ENCODE data around the gene RNF4.
A peak's percentile ranks its signal among the peaks of the same experiment; 100 is the strongest.
"Not testable (repeated sequence)": the region's sequence is repeated elsewhere in the genome, so short reads cannot be mapped to it uniquely, and the experiment has no call there.

The RNF4 gene

GRCh38 chr4:2494992-2495391 is 26.1 kb downstream of the RNF4 start:
- Mint-ChIP-seq H3K27ac (no peak overlapping the region), H3K4me3 (no peak overlapping the region), H3K4me1 (ENCODE audit: low read depth in 2 of 2) (peaks cover 15 to 32% of the 10 kb centered on the region in 2 donors), H3K36me3 (ENCODE audit: insufficient read depth) (peaks cover 97% of the 10 kb centered on the region), H3K9me3 (no peaks in the 10 kb centered on the region), H3K27me3 (no peaks in the 10 kb centered on the region)
- ATAC-seq (replicated peaks) (no peak), DNase-seq (no peak)

- ATAC-seq (replicated peaks): no peak
- no peak for DNase-seq
- peak overlapping the region; percentile 18 to 80 for H3K27ac Mint-ChIP-seq
- no peaks in the 10 kb centered on the region for H3K9me3 Mint-ChIP-seq
- no peaks in the 10 kb centered on the region for H3K27me3 Mint-ChIP-seq
- peaks cover 96% of the 10 kb centered on the region for H3K36me3 Mint-ChIP-seq (ENCODE audit: insufficient read depth)
- peaks cover 18 to 32% of the 10 kb centered on the region in 2 donors for H3K4me1 Mint-ChIP-seq (ENCODE audit: low read depth in 2 of 2)
- H3K4me3 Mint-ChIP-seq: no peak overlapping the region
Measured at GRCh38 chr4:2497324-2497723, 28.4 kb downstream of the RNF4 start.

GRCh38 chr4:2497931-2498330 is 29.0 kb downstream of the RNF4 start:
- ATAC-seq (replicated peaks): peak; percentile 51
- no peaks in the 10 kb centered on the region for H3K27me3 Mint-ChIP-seq
- peak overlapping the region in 1 of 2 donors; percentile 18 for H3K27ac Mint-ChIP-seq
- no peaks in the 10 kb centered on the region for H3K9me3 Mint-ChIP-seq
- DNase-seq: no peak
- H3K4me1 Mint-ChIP-seq (ENCODE audit: low read depth in 2 of 2): peaks cover 14 to 26% of the 10 kb centered on the region in 2 donors
- peaks cover 96% of the 10 kb centered on the region for H3K36me3 Mint-ChIP-seq (ENCODE audit: insufficient read depth)
- no peak overlapping the region for H3K4me3 Mint-ChIP-seq

GRCh38 chr4:2500547-2500946 is 31.6 kb downstream of the RNF4 start:
- Mint-ChIP-seq H3K4me3 (no peak overlapping the region), H3K27ac (peak overlapping the region in 1 of 2 donors; percentile 49), H3K36me3 (ENCODE audit: insufficient read depth) (peaks cover 95% of the 10 kb centered on the region), H3K9me3 (no peaks in the 10 kb centered on the region), H3K27me3 (no peaks in the 10 kb centered on the region), H3K4me1 (ENCODE audit: low read depth in 2 of 2) (peaks cover 14 to 25% of the 10 kb centered on the region in 2 donors)
- no peak for DNase-seq
- no peak for ATAC-seq (replicated peaks)

GRCh38 chr4:2501034-2501594 is 32.2 kb downstream of the RNF4 start:
- DNase-seq (no peak), ATAC-seq (replicated peaks) (no peak)
- Mint-ChIP-seq H3K4me1 (ENCODE audit: low read depth in 2 of 2) (peaks cover 14 to 25% of the 10 kb centered on the region in 2 donors), H3K9me3 (no peaks in the 10 kb centered on the region), H3K27ac (peak overlapping the region; percentile 52 to 53), H3K36me3 (ENCODE audit: insufficient read depth) (peaks cover 96% of the 10 kb centered on the region), H3K4me3 (no peak overlapping the region), H3K27me3 (no peaks in the 10 kb centered on the region)

- H3K36me3 Mint-ChIP-seq (ENCODE audit: insufficient read depth): peaks cover 93% of the 10 kb centered on the region
- no peak for ATAC-seq (replicated peaks)
- no peak for DNase-seq
- no peak overlapping the region for H3K4me3 Mint-ChIP-seq
- no peaks in the 10 kb centered on the region for H3K9me3 Mint-ChIP-seq
- peaks cover 18 to 34% of the 10 kb centered on the region in 2 donors for H3K4me1 Mint-ChIP-seq (ENCODE audit: low read depth in 2 of 2)
- H3K27ac Mint-ChIP-seq: peak overlapping the region in 1 of 2 donors; percentile 57
- H3K27me3 Mint-ChIP-seq: no peaks in the 10 kb centered on the region
Measured at GRCh38 chr4:2503809-2504208, 34.9 kb downstream of the RNF4 start.

- H3K27me3 Mint-ChIP-seq: no peaks in the 10 kb centered on the region
- DNase-seq (no peak), ATAC-seq (replicated peaks) (no peak)
- peak overlapping the region; percentile 47 to 58 for H3K27ac Mint-ChIP-seq
- H3K4me1 Mint-ChIP-seq (ENCODE audit: low read depth in 2 of 2): peaks cover 28 to 46% of the 10 kb centered on the region in 2 donors
- H3K36me3 Mint-ChIP-seq (ENCODE audit: insufficient read depth): peaks cover 83% of the 10 kb centered on the region
- no peak overlapping the region for H3K4me3 Mint-ChIP-seq
- H3K9me3 Mint-ChIP-seq: no peaks in the 10 kb centered on the region
Measured at GRCh38 chr4:2507259-2507658, 38.4 kb downstream of the RNF4 start.

DNA sequence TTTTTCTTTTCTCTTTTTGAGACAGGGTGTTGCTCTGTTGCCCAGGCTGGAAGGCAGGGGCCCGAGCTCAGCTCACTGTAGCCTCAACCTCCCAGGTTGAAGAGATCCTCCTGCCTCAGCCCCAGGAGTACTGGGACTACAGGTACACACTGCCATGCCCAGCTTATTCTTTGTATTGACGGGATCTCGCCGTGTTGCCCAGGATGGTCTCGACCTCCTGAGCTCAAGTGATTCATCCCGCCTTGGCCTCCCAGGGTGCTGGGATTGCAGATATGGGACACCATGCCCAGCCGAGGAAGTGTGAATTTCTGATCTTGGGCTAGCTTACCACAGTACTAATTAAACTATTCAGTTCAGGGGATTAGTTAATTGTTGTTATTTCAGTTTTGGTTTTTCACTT is 38.9 kb downstream of the RNF4 start:
- no peak for ATAC-seq (replicated peaks)
- Mint-ChIP-seq H3K4me3 (no peak overlapping the region), H3K36me3 (ENCODE audit: insufficient read depth) (peaks cover 82% of the 10 kb centered on the region), H3K27me3 (no peaks in the 10 kb centered on the region), H3K9me3 (no peaks in the 10 kb centered on the region), H3K27ac (peak overlapping the region in 1 of 2 donors; percentile 58), H3K4me1 (ENCODE audit: low read depth in 2 of 2) (peaks cover 28 to 46% of the 10 kb centered on the region in 2 donors)
- DNase-seq: no peak

GRCh38 chr4:2510351-2511259 is 41.7 kb downstream of the RNF4 start:
- peak overlapping the region; percentile 90 to 91 for H3K27ac Mint-ChIP-seq
- peak overlapping the region; percentile 53 to 59 for H3K4me3 Mint-ChIP-seq
- no peaks in the 10 kb centered on the region for H3K27me3 Mint-ChIP-seq
- H3K9me3 Mint-ChIP-seq: no peaks in the 10 kb centered on the region
- DNase-seq (no peak), ATAC-seq (replicated peaks) (no peak)
- peaks cover 78% of the 10 kb centered on the region for H3K36me3 Mint-ChIP-seq (ENCODE audit: insufficient read depth)
- H3K4me1 Mint-ChIP-seq (ENCODE audit: low read depth in 2 of 2): peaks cover 23 to 39% of the 10 kb centered on the region in 2 donors

DNA sequence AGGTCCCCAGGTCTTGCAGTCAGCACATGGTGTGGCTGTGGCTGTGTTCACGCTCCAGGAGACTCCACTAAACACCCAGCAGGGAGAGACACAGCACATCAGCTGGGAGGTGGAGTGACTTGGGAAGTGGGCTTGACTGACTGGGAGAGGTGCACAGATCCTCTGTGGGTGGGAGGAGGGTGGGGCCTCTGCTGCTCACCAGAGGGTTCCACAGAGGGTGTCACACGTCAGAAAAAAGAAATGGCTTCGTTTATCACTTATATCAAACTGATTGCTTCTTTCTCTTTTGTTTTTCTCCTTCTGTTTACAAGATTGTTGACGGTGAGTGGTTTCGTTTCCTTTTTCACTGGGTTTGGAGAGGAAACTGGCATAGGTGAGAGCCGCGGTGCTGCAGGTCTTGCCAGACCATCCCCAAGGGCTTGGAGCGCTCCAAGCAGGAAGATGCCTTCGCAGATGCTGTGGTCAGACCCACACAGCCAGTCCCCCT is 42.8 kb downstream of the RNF4 start:
- Mint-ChIP-seq H3K9me3 (no peaks in the 10 kb centered on the region), H3K27ac (peak overlapping the region; percentile 93 to 99), H3K4me3 (peak overlapping the region; percentile 43 to 57), H3K36me3 (ENCODE audit: insufficient read depth) (peaks cover 77% of the 10 kb centered on the region), H3K4me1 (ENCODE audit: low read depth in 2 of 2) (peaks cover 24 to 35% of the 10 kb centered on the region in 2 donors), H3K27me3 (no peaks in the 10 kb centered on the region)
- ATAC-seq (replicated peaks): peak; percentile 75
- peak in 2 of 3 experiments; percentile 10 to 32 for DNase-seq

DNA sequence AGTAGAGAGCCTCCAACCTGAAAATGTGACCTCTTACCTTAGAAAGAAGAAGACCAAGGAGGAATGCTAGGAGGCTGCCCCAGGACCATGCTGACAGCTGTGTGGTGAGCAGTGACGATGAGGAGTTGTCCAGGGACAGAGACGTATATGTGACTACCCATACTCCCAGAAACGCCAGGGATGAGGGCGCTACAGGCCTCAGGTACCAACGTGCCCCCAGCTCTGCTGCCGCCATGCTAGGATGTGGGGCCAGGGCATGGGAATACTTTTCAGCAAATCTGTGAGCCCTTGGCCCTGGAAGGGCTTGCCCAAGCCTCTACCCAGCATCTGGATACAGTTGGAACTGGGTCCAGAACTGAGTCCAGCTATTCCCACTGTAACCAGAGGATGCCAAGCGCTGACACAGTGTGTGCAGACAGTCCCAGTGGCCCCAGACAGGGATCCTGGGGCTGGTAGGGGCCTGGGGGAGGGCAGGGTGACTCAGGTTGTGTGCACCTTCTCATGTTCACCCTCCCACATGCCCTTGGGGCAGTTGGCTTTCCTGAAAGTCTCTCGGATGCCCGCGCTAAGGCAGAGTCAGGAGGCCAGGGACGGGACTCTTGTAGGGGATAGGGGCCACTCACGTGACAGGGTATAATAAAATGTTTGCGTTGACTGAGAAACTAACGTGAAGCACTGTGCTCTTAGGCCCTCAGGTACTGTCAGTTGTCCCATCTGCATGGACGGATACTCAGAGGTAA is 43.7 kb downstream of the RNF4 start:
- Mint-ChIP-seq H3K9me3 (no peaks in the 10 kb centered on the region), H3K4me3 (peak overlapping the region; percentile 43 to 57), H3K27ac (peak overlapping the region; percentile 93 to 99), H3K4me1 (ENCODE audit: low read depth in 2 of 2) (peaks cover 24 to 26% of the 10 kb centered on the region in 2 donors), H3K36me3 (ENCODE audit: insufficient read depth) (peaks cover 74% of the 10 kb centered on the region), H3K27me3 (no peaks in the 10 kb centered on the region)
- no peak for DNase-seq
- no peak for ATAC-seq (replicated peaks)

- DNase-seq; H3K9me3 Mint-ChIP-seq; H3K4me3 Mint-ChIP-seq; H3K27me3 Mint-ChIP-seq; ATAC-seq (replicated peaks): not testable (repeated sequence)
- Mint-ChIP-seq H3K27ac (peak overlapping the region; percentile 73 to 99), H3K4me1 (ENCODE audit: low read depth in 2 of 2) (peaks cover 19 to 25% of the 10 kb centered on the region in 2 donors), H3K36me3 (ENCODE audit: insufficient read depth) (peaks cover 66% of the 10 kb centered on the region)
Measured at GRCh38 chr4:2514193-2514592, 45.3 kb downstream of the RNF4 start.

DNA sequence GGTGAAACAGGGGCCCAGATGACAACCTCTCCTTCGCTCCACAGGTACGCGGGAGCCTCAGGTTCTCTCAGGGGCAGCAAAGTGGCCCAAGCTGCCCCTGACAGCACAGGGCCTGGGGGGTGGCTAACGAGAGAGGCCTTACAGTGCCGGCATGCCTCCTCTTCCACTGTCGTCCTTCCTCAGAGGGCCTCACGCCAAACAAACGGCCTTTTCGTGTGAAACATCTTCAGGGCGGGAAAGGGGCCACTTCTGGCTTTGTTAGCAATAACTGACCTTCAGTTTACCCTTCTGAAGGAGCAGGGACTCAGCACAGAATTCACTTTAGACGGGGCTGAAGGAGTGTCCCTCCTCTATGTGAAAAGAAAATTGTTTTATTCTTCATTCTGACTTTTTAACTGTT is 46.0 kb downstream of the RNF4 start:
- ATAC-seq (replicated peaks); H3K27me3 Mint-ChIP-seq; H3K9me3 Mint-ChIP-seq; DNase-seq; H3K4me3 Mint-ChIP-seq: not testable (repeated sequence)
- Mint-ChIP-seq H3K4me1 (ENCODE audit: low read depth in 2 of 2) (peaks cover 17 to 18% of the 10 kb centered on the region in 2 donors), H3K27ac (peak overlapping the region in 1 of 2 donors; percentile 73), H3K36me3 (ENCODE audit: insufficient read depth) (peaks cover 64% of the 10 kb centered on the region)

Measured in effector memory CD8-positive, alpha-beta T cell (primary cell).